Vagina (tissue), 2 donors: ENCODE measurements around the gene C1QTNF8.

Experiments
- CTCF ChIP-seq, 3 experiments: fragments of 450-650 bp in 2 of 3; fragments of 200-600 bp in 1 of 3; sonication (generic) in 1 of 3; IDR thresholded peaks; one replicate each; pipeline ENCODE4 v1.5.1; 2017 to 2019; ENCODE audit warnings: antibody characterized with exemption in 3 of 3, mild to moderate bottlenecking in 2 of 3, moderate library complexity in 2 of 3
- POLR2A ChIP-seq, 2 donors: fragments of 450-650 bp; IDR thresholded peaks; one replicate each; pipeline ENCODE4 v1.6.1; 2017; ENCODE audit warnings: antibody characterized with exemption in 2 of 2, mild to moderate bottlenecking in 2 of 2, moderate library complexity in 2 of 2
- POLR2AphosphoS5 ChIP-seq, 2 donors: sonication (generic); formaldehyde crosslinking; IDR thresholded peaks; one replicate each; pipeline ENCODE4 v1.9.0; 2017; ENCODE audit warnings: antibody characterized with exemption in 2 of 2, mild to moderate bottlenecking in 2 of 2, low read depth in 1 of 2; ENCODE audit not compliant: insufficient read depth in 1 of 2

GRCh38 chr16:1076801-1077576, 19.1 kb downstream of the C1QTNF8 start:
- no peak for TF ChIP-seq CTCF (IDR thresholded peaks at IDR 0.05)
- no peak for TF ChIP-seq POLR2AphosphoS5 (IDR thresholded peaks at IDR 0.05; ENCODE audit: insufficient read depth in 1 of 2, low read depth in 1 of 2)
- no peak for TF ChIP-seq POLR2A (IDR thresholded peaks at IDR 0.05)
